B cell (primary cell): ENCODE data around the gene SH3GLB2. TPM values are rescaled to one million over a fixed set of nuclear protein-coding genes. Genes with fewer than 3 reads are reported as not detected.
A peak's percentile ranks its signal among the peaks of the same experiment; 100 is the strongest.

Source experiments
- ATAC-seq: fragments of 200-7000 bp; cut with Tn5 transposase; one replicate; pipeline ENCODE4 v1.10.0; 2021; ENCODE audit warnings: low read depth, mild to moderate bottlenecking, moderate number of reproducible peaks, moderate library complexity
- CTCF ChIA-PET: fragments of 350-600 bp; sonication (Branson Sonifier 250); formaldehyde crosslinking; loops from one replicate; lab custom pipeline; 2021; ENCODE audit warnings: antibody characterized with exemption, inconsistent platforms; lab: Charles Lee
- POLR2A ChIA-PET: fragments of 350-600 bp; sonication (Branson Sonifier 250); formaldehyde crosslinking; loops from one replicate; lab custom pipeline; 2021; ENCODE audit warnings: antibody characterized with exemption; lab: Charles Lee
- DNase-seq: peaks from one replicate; pipeline ENCODE4 v3.0.0; 2013
- H2AFZ ChIP-seq: 2 replicates; pipeline ENCODE4 v1.6.1; 2012; ENCODE audit warnings: mild to moderate bottlenecking, low read depth, low read length; ENCODE audit not compliant: insufficient read depth, poor library complexity, severe bottlenecking
- H3K27ac ChIP-seq, 2 donors: 1 replicate in 1 of 2; 2 replicates in 1 of 2; pipeline ENCODE4 v1.5.1; 2012 to 2013; ENCODE audit warnings: low read length in 2 of 2, mild to moderate bottlenecking in 2 of 2, moderate library complexity in 1 of 2
- H3K27me3 ChIP-seq, 4 experiments: fragments of 200-600 bp in 1 of 4; sonication (generic) in 1 of 4; replicated peaks in 1 of 4; 1 replicate in 2 of 4; 2 replicates in 2 of 4; pipeline versions ENCODE4 v1.6.1 to v1.7.0; 2013 to 2016; ENCODE audit warnings: low read length in 3 of 4, mild to moderate bottlenecking in 2 of 4, mixed read lengths in 1 of 4, moderate library complexity in 1 of 4; ENCODE audit not compliant: insufficient read depth in 4 of 4, control insufficient read depth in 3 of 4; ENCODE audit errors: control extremely low read depth in 1 of 4
- H3K36me3 ChIP-seq, 2 experiments: replicated peaks in 1 of 2; 1 replicate in 1 of 2; 2 replicates in 1 of 2; pipeline versions ENCODE4 v1.6.1 to v1.7.1; 2013; ENCODE audit warnings: low read length in 1 of 2; ENCODE audit not compliant: insufficient read depth in 2 of 2, control insufficient read depth in 1 of 2; ENCODE audit errors: control extremely low read depth in 1 of 2, extremely low read depth in 1 of 2
- H3K4me1 ChIP-seq, 2 donors: fragments of 200-600 bp in 1 of 2; sonication (generic) in 1 of 2; 1 replicate in 1 of 2; 2 replicates in 1 of 2; pipeline versions ENCODE4 v1.5.1 to v1.6.1; 2013 to 2017; ENCODE audit warnings: low read length in 2 of 2; ENCODE audit not compliant: control insufficient read depth in 2 of 2, insufficient read depth in 2 of 2
- H3K4me2 ChIP-seq: replicated peaks from 2 replicates; pipeline ENCODE3; 2012; ENCODE audit warnings: mild to moderate bottlenecking, low read depth, low read length; ENCODE audit not compliant: poor library complexity, severe bottlenecking
- H3K4me3 ChIP-seq, 5 experiments: fragments of 200-600 bp in 1 of 5; sonication (generic) in 1 of 5; 1 replicate in 3 of 5; 2 replicates in 2 of 5; pipeline versions ENCODE4 v1.5.1 to v1.7.0; 2011 to 2016; ENCODE audit warnings: low read length in 4 of 5, mild to moderate bottlenecking in 4 of 5, low read depth in 2 of 5, control low read depth in 1 of 5, moderate library complexity in 1 of 5; ENCODE audit not compliant: insufficient read depth in 1 of 5; ENCODE audit errors: control extremely low read depth in 1 of 5, extremely low read depth in 1 of 5
- H3K79me2 ChIP-seq: fragments of 200-600 bp; sonication (generic); one replicate; pipeline ENCODE4 v1.6.0; 2016; ENCODE audit warnings: low read length; ENCODE audit not compliant: control insufficient read depth, insufficient read depth
- H3K9ac ChIP-seq: fragments of 200-600 bp; sonication (generic); 2 replicates; pipeline ENCODE4 v1.6.1; 2017; ENCODE audit warnings: mild to moderate bottlenecking, low read length, moderate library complexity
- H3K9me3 ChIP-seq, 3 donors: one replicate each; pipeline versions ENCODE4 v1.6.1 to v1.7.1; 2013; ENCODE audit warnings: low read length in 2 of 3; ENCODE audit not compliant: control insufficient read depth in 2 of 3, insufficient read depth in 1 of 3; ENCODE audit errors: control extremely low read depth in 1 of 3
- H4K20me1 ChIP-seq: 2 replicates; pipeline ENCODE4 v1.6.0; 2012; ENCODE audit warnings: mild to moderate bottlenecking, low read length; ENCODE audit not compliant: insufficient read depth, control insufficient read depth, poor library complexity, severe bottlenecking
- H3K27ac Mint-ChIP-seq: one replicate; pipeline ENCODE4 v1.8.0; 2021; ENCODE audit warnings: mixed read lengths
- H3K27me3 Mint-ChIP-seq: one replicate; pipeline ENCODE4 v1.8.0; 2021; ENCODE audit warnings: mixed read lengths
- H3K4me1 Mint-ChIP-seq: one replicate; pipeline ENCODE4 v1.8.0; 2021; ENCODE audit warnings: mixed read lengths
- H3K4me3 Mint-ChIP-seq: one replicate; pipeline ENCODE4 v1.8.0; 2021; ENCODE audit warnings: mixed read lengths
- H3K9me3 Mint-ChIP-seq: one replicate; pipeline ENCODE4 v1.8.0; 2022; ENCODE audit warnings: mixed read lengths; ENCODE audit not compliant: insufficient read depth
- CTCF ChIP-seq: fragments of 200-600 bp; IDR thresholded peaks from one replicate; pipeline ENCODE4 v1.8.0; 2022; ENCODE audit warnings: antibody characterized with exemption, mild to moderate bottlenecking
- EZH2 ChIP-seq: IDR thresholded peaks from 2 replicates; pipeline ENCODE4 v1.6.1; 2012; ENCODE audit warnings: borderline replicate concordance, low read depth, mild to moderate bottlenecking, moderate library complexity, low read length; ENCODE audit not compliant: insufficient read depth, poor library complexity, severe bottlenecking
- WGBS: methylation state at CpG from one replicate; pipeline ENCODE4 v1.1.5; 2013; ENCODE audit warnings: missing lambda C conversion rate; ENCODE audit not compliant: insufficient coverage; 5-methylcytosine and 5-hydroxymethylcytosine counted together
- intact Hi-C: fragments of 100-400 bp; cut with micrococcal nuclease; formaldehyde crosslinking; loops from one replicate; pipeline ENCODE4 v1.10.0; 2022
- polyA plus RNA-seq: library from polyadenylated mRNA; depleted of rRNA; stranded (reverse); fragments of >200 nt; gene quantifications from 2 replicates; pipeline ENCODE4 v1.2.3, GENCODE V29; 2012
- total RNA-seq, 2 donors: library from RNA; stranded (reverse); fragments of 120-200 nt in 1 of 2; gene quantifications; 1 replicate in 1 of 2; 2 replicates in 1 of 2; pipeline versions ENCODE4 v1.2.3 to v1.2.4, GENCODE V29; 2013 to 2022

Gene SH3GLB2
- total and polyA plus RNA-seq, 2 donors (not counting 1 experiment from before 2014, with no cell fraction given) = 110 to 176 TPM

GRCh38 chr9:129021091-129021490 is 7.0 kb downstream of the SH3GLB2 start:
- H3K79me2 ChIP-seq = peaks cover 27% of the 10 kb centered on the region
- peaks cover 19% of the 10 kb centered on the region for H4K20me1 ChIP-seq
- Mint-ChIP-seq H3K4me3 (peak overlapping the region; percentile 68), H3K4me1 (peaks cover 24% of the 10 kb centered on the region), H3K27me3 (no peaks in the 10 kb centered on the region), H3K9me3 (no peaks in the 10 kb centered on the region), H3K27ac (peak overlapping the region; percentile 90)
- H3K36me3 ChIP-seq = peaks cover 0 to 6% of the 10 kb centered on the region in 2 experiments
- intact Hi-C loops = no loop called here
- ChIA-PET POLR2A (no interaction called here), CTCF (interaction anchor here (0.7 kb wide), 3 partner anchors 13 to 155 kb away, joined by 3 to 5 read pairs (median 3); no protein-coding TSS in a partner anchor)
- H3K9me3 ChIP-seq = no peaks in the 10 kb centered on the region
- H3K9ac ChIP-seq = no peak overlapping the region
- peak overlapping the region in 2 of 5 experiments; percentile 12 to 24 for H3K4me3 ChIP-seq
- TF ChIP-seq CTCF (no peak), EZH2 (no peak)
- peak overlapping the region; percentile 49 for H2AFZ ChIP-seq
- H3K4me2 ChIP-seq = peak overlapping the region; percentile 60
- DNase-seq (peak; percentile 71), ATAC-seq (peak; percentile 92)
- H3K27ac ChIP-seq = peak overlapping the region; percentile 62 to 74
- H3K27me3 ChIP-seq = no peaks in the 10 kb centered on the region
- whole genome bisulfite sequencing = 43% methylated on average over 8 of the region's 8 CpGs
- peaks cover 0 to 15% of the 10 kb centered on the region in 2 donors for H3K4me1 ChIP-seq

DNA sequence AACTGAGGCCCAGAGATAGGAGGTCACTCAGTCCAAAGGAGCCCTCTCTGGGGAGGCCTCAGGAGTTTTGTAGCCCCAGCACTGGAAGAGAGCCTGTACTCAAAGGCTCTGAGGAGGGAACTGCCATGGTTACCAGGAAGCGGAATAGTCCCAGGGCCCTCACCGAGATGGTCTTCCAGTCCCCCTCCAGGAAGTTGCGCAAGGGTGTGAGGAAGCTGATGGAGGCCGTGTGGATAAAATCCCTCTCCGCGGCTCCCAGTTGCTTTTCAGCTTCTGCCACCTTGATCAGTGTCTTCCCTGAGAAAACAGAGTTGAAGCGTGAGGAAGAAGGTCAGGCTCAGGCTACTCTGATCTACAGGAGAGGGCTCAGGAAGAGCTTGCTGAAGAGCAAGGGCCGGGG is 13.5 kb downstream of the SH3GLB2 start:
- H3K4me3 Mint-ChIP-seq = no peak overlapping the region
- no peak overlapping the region for H3K27ac Mint-ChIP-seq
- no peak overlapping the region for H3K9ac ChIP-seq
- 94% methylated on average over 7 of the region's 8 CpGs for WGBS
- H3K4me1 ChIP-seq = no peaks in the 10 kb centered on the region
- ATAC-seq (no peak), DNase-seq (no peak)
- no peaks in the 10 kb centered on the region for H3K27me3 Mint-ChIP-seq
- no peak overlapping the region for H3K4me3 ChIP-seq
- H3K79me2 ChIP-seq = peaks cover 7% of the 10 kb centered on the region
- H3K4me2 ChIP-seq = no peak overlapping the region
- ChIA-PET CTCF (interaction anchor here (0.6 kb wide), 1 partner anchor 17 kb away, joined by 3 read pairs; no protein-coding TSS in a partner anchor), POLR2A (no interaction called here)
- H4K20me1 ChIP-seq = no peaks in the 10 kb centered on the region
- H3K4me1 Mint-ChIP-seq = no peaks in the 10 kb centered on the region
- TF ChIP-seq EZH2 (no peak), CTCF (no peak)
- peaks cover 0 to 48% of the 10 kb centered on the region in 2 experiments for H3K36me3 ChIP-seq
- no peaks in the 10 kb centered on the region for H3K9me3 Mint-ChIP-seq
- H3K9me3 ChIP-seq = no peaks in the 10 kb centered on the region
- no peaks in the 10 kb centered on the region for H3K27me3 ChIP-seq
- intact Hi-C loops = no loop called here
- no peak overlapping the region for H3K27ac ChIP-seq
- H2AFZ ChIP-seq = no peak overlapping the region
